Stimulated activated CD4-positive, alpha-beta T cell treated with anti-CD3 and anti-CD28 coated beads, Interleukin-12 subunit alpha, Interleukin-12 subunit beta, amount 100 ng/mL, for 48 hours (primary cell): ENCODE results near the gene PIWIL4.

Experiments
- DNase-seq, 3 donors: peaks; one replicate each; pipeline ENCODE4 v3.0.0-alpha.2; 2020; ENCODE audit warnings: low read depth in 2 of 3, low spot score in 1 of 3

The PIWIL4 gene

GRCh38 chr11:94567181-94567670 lies at the start of gene PIWIL4:
PIWIL4 (plus strand) TSS chr11:94567368; CDS start chr11:94567519, 151 bp downstream.
- no peak for DNase-seq

GRCh38 chr11:94518300-94518699 lies 48.9 kb upstream of the PIWIL4 start:
- no peak for DNase-seq

- DNase-seq = peak in 1 of 3 donors; percentile 30
Measured at GRCh38 chr11:94519478-94520084, 47.6 kb upstream of the PIWIL4 start.

- DNase-seq = no peak
Measured at GRCh38 chr11:94521684-94522083, 45.5 kb upstream of the PIWIL4 start.

- no peak for DNase-seq
Measured at GRCh38 chr11:94524341-94524740, 42.8 kb upstream of the PIWIL4 start.

GRCh38 chr11:94525546-94526324 lies 41.4 kb upstream of the PIWIL4 start:
- no peak for DNase-seq

- DNase-seq = no peak
Measured at GRCh38 chr11:94526645-94527438, 40.3 kb upstream of the PIWIL4 start.

- DNase-seq = no peak
Measured at GRCh38 chr11:94528551-94528950, 38.6 kb upstream of the PIWIL4 start.

GRCh38 chr11:94532211-94532610 lies 35.0 kb upstream of the PIWIL4 start:
- DNase-seq = no peak

- DNase-seq = no peak
Measured at GRCh38 chr11:94533206-94533605, 34.0 kb upstream of the PIWIL4 start.

- no peak for DNase-seq
Measured at GRCh38 chr11:94533696-94534630, 33.2 kb upstream of the PIWIL4 start.

GRCh38 chr11:94536386-94536785 lies 30.8 kb upstream of the PIWIL4 start:
- DNase-seq = no peak

GRCh38 chr11:94537031-94537600 lies 30.1 kb upstream of the PIWIL4 start:
- DNase-seq = no peak

GRCh38 chr11:94539420-94539819 lies 27.7 kb upstream of the PIWIL4 start:
- no peak for DNase-seq

GRCh38 chr11:94543695-94544645 lies 23.2 kb upstream of the PIWIL4 start, which contains the start of gene FUT4:
FUT4 (plus strand) TSS chr11:94543921; CDS start chr11:94544134, 213 bp downstream.
- peak; percentile 56 to 72 (median 61) for DNase-seq

- peak in 2 of 3 donors; percentile 8 to 10 for DNase-seq
Measured at GRCh38 chr11:94544646-94545263, 22.4 kb upstream of the PIWIL4 start.

- DNase-seq = no peak
Measured at GRCh38 chr11:94545264-94546161, 21.7 kb upstream of the PIWIL4 start.

- no peak for DNase-seq
Measured at GRCh38 chr11:94546162-94546470, 21.1 kb upstream of the PIWIL4 start.
